Adrenal gland (tissue), 12 donors: Measurements from ENCODE around the gene ZCWPW2. TPM values are rescaled to one million over a fixed set of nuclear protein-coding genes. Genes with fewer than 3 reads are reported as not detected.

Experiments used
- DNase-seq, 7 donors: peaks; one replicate each; pipeline ENCODE4 v3.0.0-alpha.2; 2019 to 2020
- H3K27ac ChIP-seq, 5 donors: fragments of 200-600 bp; sonication (generic) in 4 of 5; 1 replicate in 3 of 5; 2 replicates in 2 of 5; pipeline versions ENCODE4 v1.5.1 to v1.8.0; 2016 to 2020; ENCODE audit warnings: mild to moderate bottlenecking in 1 of 5
- H3K27me3 ChIP-seq: fragments of 200-600 bp; 2 replicates; pipeline ENCODE4 v1.8.0; 2021
- H3K36me3 ChIP-seq, 2 donors: fragments of 200-600 bp; replicated peaks in 1 of 2; 1 replicate in 1 of 2; 2 replicates in 1 of 2; pipeline versions ENCODE4 v1.5.1 to v1.8.0; 2018 to 2022
- H3K4me1 ChIP-seq, 2 donors: fragments of 200-600 bp; replicated peaks in 1 of 2; 1 replicate in 1 of 2; 2 replicates in 1 of 2; pipeline versions ENCODE4 v1.5.1 to v1.8.0; 2018 to 2021
- H3K4me3 ChIP-seq, 4 donors: fragments of 200-600 bp; sonication (generic) in 3 of 4; one replicate each; pipeline ENCODE4 v1.5.1; 2016 to 2018
- H3K9me3 ChIP-seq, 3 donors: fragments of 200-600 bp; sonication (generic) in 1 of 3; replicated peaks in 1 of 3; 1 replicate in 2 of 3; 2 replicates in 1 of 3; pipeline versions ENCODE4 v1.5.1 to v1.8.0; 2016 to 2021
- CTCF ChIP-seq, 6 experiments: fragments of 450-650 bp in 4 of 6; fragments of 200-600 bp in 2 of 6; sonication (generic) in 1 of 6; IDR thresholded peaks; 1 replicate in 5 of 6; 2 replicates in 1 of 6; pipeline versions ENCODE4 v1.5.1 to v1.8.0; 2016 to 2021; ENCODE audit warnings: antibody characterized with exemption in 6 of 6, mild to moderate bottlenecking in 2 of 6, moderate library complexity in 1 of 6
- POLR2A ChIP-seq, 2 donors: fragments of 450-650 bp; IDR thresholded peaks; one replicate each; pipeline ENCODE4 v1.6.1; 2017; ENCODE audit warnings: antibody characterized with exemption in 2 of 2, mild to moderate bottlenecking in 2 of 2, moderate library complexity in 1 of 2
- WGBS, 4 donors: extraction: QIAGEN DNeasy Blood & Tissue Kit in 2 of 4; methylation state at CpG; one replicate each; pipeline versions ENCODE4 v1.1.5 to v1.1.7; 2013 to 2017; 5-methylcytosine and 5-hydroxymethylcytosine counted together
- intact Hi-C, 2 donors: fragments of 100-400 bp; cut with DNase I; formaldehyde crosslinking; loops; one replicate each; pipeline versions ENCODE4 v1.14.1 to v1.15.0; 2022 to 2023
- polyA plus RNA-seq, 3 donors: library from polyadenylated mRNA; stranded (reverse); fragments of 200-250 nt in 2 of 3; fragments of 350-450 nt in 1 of 3; fragmentation: Illumina TruSeq in 1 of 3; extraction: RNeasy Lipid Tissue Mini Kit (QIAGEN cat#74804) in 1 of 3; gene quantifications; one replicate each; pipeline ENCODE4 v1.2.3, GENCODE V29; 2013 to 2014
- total RNA-seq, 9 donors: library from RNA; depleted of rRNA in 4 of 9; stranded (reverse); fragments of >200 nt in 4 of 9; fragments of 120-200 nt in 1 of 9; fragmentation: NEBNext Ultra II Directional in 1 of 9; extraction: Animal tissue kit (Norgen Biotek cat#: 25700) in 1 of 9; gene quantifications; one replicate each; pipeline versions ENCODE4 v1.1.0 to v1.2.4, GENCODE V29; 2013 to 2023
- donor health status: healthy with polysubstance abuse.
- donor health status: Bipolar disorder and iron deficiency.
- donor health status: DM: yes; HTN: yes; CAD: no.
- donor health status: DM: no; HTN: no; CAD: no.
- donor health status: DM: no; HTN: no; CAD: no.
- donor health status: DM: yes; HTN: yes; CAD: no.

Gene ZCWPW2
- total and polyA plus RNA-seq, 12 donors = 0.55 to 2.1 (median 1.3) TPM

- Histone ChIP-seq H3K27me3 (no peaks in the 10 kb centered on the region), H3K36me3 (no peaks in the 10 kb centered on the region), H3K4me3 (peak overlapping the region; percentile 68 to 96 (median 80)), H3K4me1 (peaks cover 0 to 43% of the 10 kb centered on the region in 2 donors), H3K9me3 (peaks cover 0 to 18% (median 10%) of the 10 kb centered on the region in 3 donors), H3K27ac (peak overlapping the region; percentile 96 to 100 (median 100))
- intact Hi-C loops = no loop called here
- no peak for DNase-seq
- WGBS, 4 donors = 12 to 26% (median 18%) methylated on average over 13 of the region's 13 CpGs
- TF ChIP-seq CTCF (IDR thresholded peaks at IDR 0.05) = peak in 1 of 6 experiments; percentile 21
- no peak for TF ChIP-seq POLR2A (IDR thresholded peaks at IDR 0.05)
Observed at GRCh38 chr3:28349469-28350000, 1.0 kb downstream of the ZCWPW2 start.

- DNase-seq = peak in 3 of 7 donors; percentile 8 to 40 (median 31)
- Histone ChIP-seq H3K27me3 (no peaks in the 10 kb centered on the region), H3K9me3 (no peaks in the 10 kb centered on the region), H3K27ac (no peak overlapping the region), H3K4me1 (no peaks in the 10 kb centered on the region), H3K4me3 (no peak overlapping the region), H3K36me3 (no peaks in the 10 kb centered on the region)
- TF ChIP-seq CTCF (IDR thresholded peaks at IDR 0.05) (no peak), POLR2A (IDR thresholded peaks at IDR 0.05) (no peak)
- intact Hi-C loops = no loop called here
- whole genome bisulfite sequencing, 4 donors = 59 to 72% (median 65%) methylated on average over 4 of the region's 4 CpGs
Observed at GRCh38 chr3:28376424-28376823, 27.9 kb downstream of the ZCWPW2 start.

GRCh38 chr3:28386049-28386448 is 37.5 kb downstream of the ZCWPW2 start:
- no peaks in the 10 kb centered on the region for H3K36me3 ChIP-seq
- no peak overlapping the region for H3K27ac ChIP-seq
- H3K9me3 ChIP-seq = peaks cover 0 to 4% (median 0%) of the 10 kb centered on the region in 3 donors
- DNase-seq = no peak
- intact Hi-C loops = no loop called here
- TF ChIP-seq POLR2A (IDR thresholded peaks at IDR 0.05) (no peak), CTCF (IDR thresholded peaks at IDR 0.05) (no peak)
- no peaks in the 10 kb centered on the region for H3K27me3 ChIP-seq
- no peak overlapping the region for H3K4me3 ChIP-seq
- 88 to 92% (median 90%) methylated on average over 5 of the region's 5 CpGs for WGBS, 4 donors
- no peaks in the 10 kb centered on the region for H3K4me1 ChIP-seq

- WGBS, 4 donors = 85 to 93% (median 88%) methylated on average over 1 of the region's 1 CpG
- DNase-seq = no peak
Observed at GRCh38 chr3:28388978-28389377, 40.5 kb downstream of the ZCWPW2 start.

More at GRCh38 chr3:28388978-28389377, 40.5 kb downstream of the ZCWPW2 start:
- peaks cover 0 to 4% (median 0%) of the 10 kb centered on the region in 3 donors for H3K9me3 ChIP-seq
- no peaks in the 10 kb centered on the region for H3K36me3 ChIP-seq
- H3K27me3 ChIP-seq = no peaks in the 10 kb centered on the region
- intact Hi-C loops = no loop called here
- no peak overlapping the region for H3K27ac ChIP-seq
- no peak for TF ChIP-seq CTCF (IDR thresholded peaks at IDR 0.05)
- no peak overlapping the region for H3K4me3 ChIP-seq
- H3K4me1 ChIP-seq = no peaks in the 10 kb centered on the region
